Measurements from ENCODE around the gene CYB5A.

DNA sequence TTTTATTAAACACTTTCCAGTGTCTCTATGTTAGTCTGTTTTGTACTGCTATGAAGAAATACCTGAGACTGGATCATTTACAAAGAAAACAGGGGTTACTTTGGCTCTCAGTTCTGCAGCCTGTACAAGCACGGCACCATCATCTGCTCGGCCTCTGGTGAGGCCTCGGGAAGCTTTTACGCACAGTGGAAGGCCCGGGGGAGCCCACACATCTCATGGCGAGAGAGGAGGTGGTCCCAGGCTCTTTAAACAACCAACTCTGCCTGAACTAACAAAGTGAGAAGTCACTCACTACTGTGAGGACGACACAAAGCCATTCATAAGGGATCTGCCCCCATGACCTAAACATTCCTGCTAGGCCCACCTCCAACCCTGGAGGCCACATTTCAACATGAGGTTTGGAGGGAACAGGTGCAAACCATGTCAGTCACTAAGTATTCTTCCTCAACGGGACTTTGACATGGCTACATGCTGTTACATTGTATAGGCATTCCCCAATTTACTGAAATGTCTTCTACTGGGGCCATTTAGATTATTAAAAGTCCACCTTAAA, 26.1 kb downstream of the CYB5A start:
- TF ChIP-seq, protein P1, sequence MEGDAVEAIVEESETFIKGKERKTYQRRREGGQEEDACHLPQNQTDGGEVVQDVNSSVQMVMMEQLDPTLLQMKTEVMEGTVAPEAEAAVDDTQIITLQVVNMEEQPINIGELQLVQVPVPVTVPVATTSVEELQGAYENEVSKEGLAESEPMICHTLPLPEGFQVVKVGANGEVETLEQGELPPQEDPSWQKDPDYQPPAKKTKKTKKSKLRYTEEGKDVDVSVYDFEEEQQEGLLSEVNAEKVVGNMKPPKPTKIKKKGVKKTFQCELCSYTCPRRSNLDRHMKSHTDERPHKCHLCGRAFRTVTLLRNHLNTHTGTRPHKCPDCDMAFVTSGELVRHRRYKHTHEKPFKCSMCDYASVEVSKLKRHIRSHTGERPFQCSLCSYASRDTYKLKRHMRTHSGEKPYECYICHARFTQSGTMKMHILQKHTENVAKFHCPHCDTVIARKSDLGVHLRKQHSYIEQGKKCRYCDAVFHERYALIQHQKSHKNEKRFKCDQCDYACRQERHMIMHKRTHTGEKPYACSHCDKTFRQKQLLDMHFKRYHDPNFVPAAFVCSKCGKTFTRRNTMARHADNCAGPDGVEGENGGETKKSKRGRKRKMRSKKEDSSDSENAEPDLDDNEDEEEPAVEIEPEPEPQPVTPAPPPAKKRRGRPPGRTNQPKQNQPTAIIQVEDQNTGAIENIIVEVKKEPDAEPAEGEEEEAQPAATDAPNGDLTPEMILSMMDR (IDR thresholded peaks at IDR 0.05; ENCODE audit: poor library complexity): no peak
- TF ChIP-seq EZH2phosphoT487 (IDR thresholded peaks at IDR 0.05; ENCODE audit: low read depth, severe bottlenecking, unreplicated experiment) (no peak), EZH2 (IDR thresholded peaks at IDR 0.05; ENCODE audit: borderline replicate concordance) (no peak)

All from hepatocyte (in vitro differentiated cells).